ENCODE data around the gene RASD2.
A peak's percentile ranks its signal among the peaks of the same experiment; 100 is the strongest.
"Not testable (repeated sequence)": the region's sequence is repeated elsewhere in the genome, so short reads cannot be mapped to it uniquely, and the experiment has no call there.

Gene RASD2, protein sequence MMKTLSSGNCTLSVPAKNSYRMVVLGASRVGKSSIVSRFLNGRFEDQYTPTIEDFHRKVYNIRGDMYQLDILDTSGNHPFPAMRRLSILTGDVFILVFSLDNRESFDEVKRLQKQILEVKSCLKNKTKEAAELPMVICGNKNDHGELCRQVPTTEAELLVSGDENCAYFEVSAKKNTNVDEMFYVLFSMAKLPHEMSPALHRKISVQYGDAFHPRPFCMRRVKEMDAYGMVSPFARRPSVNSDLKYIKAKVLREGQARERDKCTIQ

DNA sequence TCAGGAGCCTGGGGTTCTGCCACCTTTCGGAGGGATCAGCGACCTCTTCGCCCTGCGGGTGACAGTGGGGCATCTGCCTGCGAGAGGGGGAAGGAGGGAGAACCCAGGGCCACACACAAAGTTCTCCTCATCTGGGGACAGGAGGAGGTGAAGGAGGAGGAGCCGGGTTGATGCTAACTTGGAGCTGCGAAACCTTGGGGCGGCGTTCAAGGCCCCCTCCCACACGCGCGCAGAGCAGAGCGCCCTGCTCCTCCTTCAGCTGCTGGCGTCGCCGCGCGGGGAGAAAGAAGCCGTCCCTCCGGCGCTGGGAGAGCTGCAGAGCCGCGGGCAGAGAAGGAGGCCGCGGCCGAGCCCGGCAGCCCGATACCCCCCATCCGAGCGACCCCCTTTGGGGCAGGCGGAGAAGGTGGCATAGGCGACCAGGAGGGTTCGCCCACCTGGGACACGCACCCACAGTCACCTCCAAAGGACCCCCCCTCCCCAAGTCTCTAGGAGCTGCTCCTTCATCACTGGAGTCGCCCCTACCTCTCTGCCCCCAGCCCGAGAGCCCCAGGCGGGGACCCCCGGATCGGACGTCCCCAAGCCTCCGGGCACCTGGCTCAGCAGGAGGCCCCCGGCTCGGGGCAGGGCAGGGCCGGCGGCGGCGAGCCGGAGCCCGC, at the start of gene RASD2:
Gene RASD2 (plus strand): TSS at position 237 of the 659 bp plus-strand sequence. CDS start 5,979 bp downstream, outside the sequence.
- DNase-seq: peak; percentile 82

GRCh38 chr22:35491061-35491907, 49.3 kb upstream of the RASD2 start:
- not testable (repeated sequence) for DNase-seq

- DNase-seq: no peak
Measured at GRCh38 chr22:35491908-35492380, 48.7 kb upstream of the RASD2 start.

DNA sequence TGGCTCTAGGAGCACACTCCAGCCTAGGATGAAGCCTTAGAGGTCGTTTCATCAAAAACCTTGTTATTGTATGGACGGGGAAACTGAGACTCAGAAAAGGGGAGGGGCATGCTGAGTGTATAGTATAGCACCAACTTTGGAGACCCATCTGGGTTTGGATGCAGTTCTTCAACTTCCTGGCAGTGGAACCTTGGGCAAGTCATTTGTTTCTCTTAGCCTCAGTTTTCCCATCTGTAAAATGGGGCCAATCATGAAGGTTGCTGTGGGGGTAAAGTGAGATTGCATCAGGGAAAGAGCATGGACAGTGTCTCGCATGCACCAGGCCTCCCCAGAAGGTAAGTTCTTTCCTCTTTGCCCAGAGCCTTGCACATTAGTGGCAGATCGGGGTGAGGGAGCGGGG, 47.6 kb upstream of the RASD2 start:
- no peak for DNase-seq

GRCh38 chr22:35495711-35496110, 44.9 kb upstream of the RASD2 start:
- DNase-seq: not testable (repeated sequence)

- DNase-seq: no peak
Measured at GRCh38 chr22:35496768-35497312, 43.8 kb upstream of the RASD2 start.

DNA sequence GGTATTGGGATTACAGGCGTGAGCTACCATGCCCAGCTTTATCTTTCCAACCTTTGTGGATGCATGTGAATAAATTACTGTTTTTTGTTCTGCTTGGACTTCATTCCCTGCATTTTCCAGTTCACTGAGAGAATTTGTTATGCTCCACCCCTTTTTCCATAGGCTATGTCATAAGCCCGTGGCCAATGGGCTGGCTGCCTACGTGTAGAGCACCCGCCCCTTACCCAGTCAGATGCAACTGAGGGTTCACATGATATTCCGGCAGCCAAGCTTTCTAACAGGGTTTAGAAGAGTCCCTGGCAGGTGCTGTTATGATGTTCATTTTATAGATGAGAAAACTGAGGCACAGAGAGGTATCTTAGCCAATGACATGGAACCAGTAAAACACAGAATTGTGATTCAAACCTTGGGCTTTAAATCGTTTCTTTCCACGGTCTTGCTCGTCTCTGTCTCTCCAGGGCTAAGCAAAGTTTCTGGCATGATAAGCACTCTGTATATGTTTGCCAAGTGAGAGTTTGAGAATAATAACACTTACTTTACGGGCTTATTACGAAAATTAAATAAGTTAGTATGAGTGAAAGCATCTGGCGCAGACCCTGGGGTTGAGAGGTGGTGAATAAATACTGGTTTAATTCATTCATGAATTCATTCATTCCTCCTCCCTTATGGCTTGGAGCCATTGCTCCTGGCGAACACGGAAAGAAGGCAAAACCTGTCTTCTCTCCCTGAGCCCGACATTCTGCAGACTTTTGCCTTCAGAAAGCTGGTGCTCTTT, 42.4 kb upstream of the RASD2 start:
- no peak for DNase-seq

DNA sequence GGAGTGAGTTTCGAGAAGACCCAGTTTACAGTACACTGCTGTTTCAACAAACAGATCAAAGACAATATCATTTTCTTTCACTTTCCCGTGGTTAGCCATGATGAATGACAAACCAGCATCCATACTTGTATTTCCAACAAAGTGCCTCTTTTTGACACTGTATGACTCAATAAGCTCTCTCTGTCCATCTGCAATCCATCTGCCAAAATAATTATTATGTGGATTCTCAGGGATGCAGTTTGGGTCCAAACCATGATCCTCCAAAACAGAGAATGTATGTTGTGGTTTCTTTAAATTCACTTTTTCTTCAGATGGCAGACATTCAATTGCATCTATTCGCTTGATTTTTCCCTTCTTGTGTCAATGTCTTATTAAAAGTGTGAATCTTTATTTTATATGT, 37.8 kb upstream of the RASD2 start:
- no peak for DNase-seq

GRCh38 chr22:35505399-35506258, 35.0 kb upstream of the RASD2 start:
- no peak for DNase-seq

DNA sequence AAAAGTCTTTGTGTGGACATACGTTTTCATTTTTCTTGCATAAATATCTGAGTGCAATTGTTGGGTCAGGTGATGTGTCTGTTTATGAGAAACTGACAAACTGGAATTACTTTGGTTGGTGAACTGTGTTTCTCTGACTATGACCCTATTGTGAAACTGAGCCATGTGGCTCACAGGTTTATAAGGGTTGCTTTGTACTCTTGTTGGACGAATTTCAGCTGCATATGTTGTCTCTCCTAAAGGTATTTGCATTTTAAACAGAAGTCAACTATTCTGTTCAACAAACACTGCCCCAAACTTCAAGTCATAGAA, 34.4 kb upstream of the RASD2 start:
- no peak for DNase-seq

DNA sequence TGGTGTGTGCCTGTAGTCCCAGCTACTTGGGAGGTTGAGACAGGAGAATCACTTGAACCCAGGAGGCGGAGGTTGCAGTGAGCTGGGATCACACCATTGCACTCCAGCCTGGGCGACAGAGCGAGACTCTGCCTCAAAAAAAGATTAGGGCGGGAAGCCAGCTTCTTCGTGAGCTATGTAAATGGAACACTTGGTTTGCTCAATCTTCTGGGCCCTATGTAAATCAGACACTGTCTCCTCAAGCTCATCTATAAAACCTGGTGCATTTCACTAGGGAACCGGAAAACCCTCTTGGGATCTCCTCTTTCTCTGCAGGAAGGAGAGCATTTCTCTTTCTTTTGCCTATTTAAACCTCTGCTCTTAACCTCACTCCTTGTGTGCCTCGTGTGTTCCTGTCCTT, 32.8 kb upstream of the RASD2 start:
- not testable (repeated sequence) for DNase-seq

- no peak for DNase-seq
Measured at GRCh38 chr22:35509451-35509850, 31.2 kb upstream of the RASD2 start.

- DNase-seq: no peak
Measured at GRCh38 chr22:35509960-35510359, 30.7 kb upstream of the RASD2 start.

- no peak for DNase-seq
Measured at GRCh38 chr22:35510481-35510934, 30.1 kb upstream of the RASD2 start.

- no peak for DNase-seq
Measured at GRCh38 chr22:35510951-35511350, 29.7 kb upstream of the RASD2 start.

- no peak for DNase-seq
Measured at GRCh38 chr22:35514366-35514765, 26.3 kb upstream of the RASD2 start.

- DNase-seq: not testable (repeated sequence)
Measured at GRCh38 chr22:35515952-35516351, 24.7 kb upstream of the RASD2 start.

DNA sequence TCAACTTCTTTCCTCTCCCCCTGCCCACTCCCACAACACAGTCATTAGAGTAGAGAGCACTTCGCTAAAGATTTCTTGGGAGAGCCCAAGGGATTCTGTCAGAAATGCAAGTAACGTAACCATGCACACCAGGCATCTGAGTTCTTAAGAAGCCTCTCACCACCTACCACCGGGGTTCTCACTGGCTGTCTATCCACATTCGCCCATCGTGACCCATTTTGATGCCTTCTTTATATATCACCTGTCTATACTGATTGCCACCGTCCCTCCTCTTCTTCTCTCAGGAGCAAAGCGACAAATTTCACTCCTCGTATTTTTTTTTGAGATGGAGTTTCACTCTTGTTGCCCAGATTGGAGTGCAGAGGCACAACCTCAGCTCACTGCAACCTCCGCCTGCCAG, 23.9 kb upstream of the RASD2 start:
- no peak for DNase-seq

GRCh38 chr22:35517207-35517606, 23.4 kb upstream of the RASD2 start:
- DNase-seq: no peak

DNA sequence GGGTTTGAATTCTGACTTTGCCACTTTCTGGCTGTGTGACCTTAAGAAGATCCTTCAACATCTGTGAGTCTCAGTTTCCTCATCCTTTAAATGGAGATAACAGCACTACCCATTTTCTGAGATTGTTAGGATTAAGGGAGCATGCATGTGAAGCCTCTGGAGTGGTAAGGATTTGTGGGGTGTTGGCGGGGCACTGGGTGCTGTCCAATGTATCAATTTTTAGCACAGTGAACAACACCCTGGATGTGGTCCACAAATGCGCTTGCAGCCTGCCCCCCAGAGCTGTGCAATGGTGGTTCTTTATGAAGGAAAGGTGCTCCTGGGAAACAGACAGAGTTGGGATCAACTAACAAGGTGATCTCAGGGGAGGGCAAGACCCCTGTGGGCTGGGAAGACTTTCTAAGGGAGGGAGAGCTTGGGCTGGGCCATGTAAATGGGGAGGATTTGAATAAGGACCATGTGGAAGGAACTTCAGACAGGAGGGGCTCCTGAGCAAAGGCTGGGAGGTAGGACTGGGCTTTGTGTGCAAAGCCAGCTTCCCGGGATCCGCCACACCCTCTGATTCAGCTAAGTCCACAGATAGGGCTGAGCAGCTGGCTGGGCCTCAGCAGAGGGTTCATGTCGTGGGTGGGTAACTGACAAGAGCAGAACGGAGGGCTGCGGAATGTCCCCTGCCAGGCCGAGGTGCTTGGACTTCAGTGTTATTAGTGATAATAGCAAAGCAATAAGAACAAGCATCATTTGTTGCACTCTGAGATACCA, 22.7 kb upstream of the RASD2 start:
- DNase-seq: no peak

- DNase-seq: no peak
Measured at GRCh38 chr22:35518811-35519210, 21.8 kb upstream of the RASD2 start.
